ENCODE results near the gene GRAMD4. TPM values are rescaled to one million over a fixed set of nuclear protein-coding genes. Genes with fewer than 3 reads are reported as not detected.

Gene GRAMD4
- total RNA-seq, 1 experiment from 2014 or later, result 25.3 TPM

DNA sequence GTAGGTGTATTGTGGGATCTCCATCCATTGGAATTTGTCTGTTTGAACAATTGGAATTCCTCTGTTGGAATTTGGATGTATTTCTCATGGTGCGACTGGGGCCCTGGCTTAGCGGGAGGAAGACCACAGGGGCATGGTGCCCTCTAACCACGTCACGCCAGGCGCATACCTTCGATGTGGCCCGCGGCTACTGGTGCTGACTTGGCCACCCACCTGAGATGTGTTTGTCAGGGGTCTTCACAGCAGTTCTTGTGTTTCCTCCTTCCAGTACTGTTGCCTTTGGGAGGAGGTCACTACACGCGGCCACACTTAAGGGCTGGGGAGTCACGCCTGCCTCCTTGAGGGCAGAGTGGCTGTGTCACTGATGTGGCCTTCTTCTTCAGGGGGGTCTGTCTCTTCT lies 36.6 kb upstream of the GRAMD4 start:
- ChIA-PET CTCF (no interaction called here), POLR2A (ENCODE audit: unreplicated experiment) (no interaction called here)
- no peak overlapping the region for H2AFZ ChIP-seq (ENCODE audit: low read length)
- no peak overlapping the region for H3K9ac ChIP-seq (ENCODE audit: low read length)
- H3K4me2 ChIP-seq (ENCODE audit: low read length), result no peak overlapping the region
- H3K79me2 ChIP-seq (ENCODE audit: low read length), result peaks cover 15% of the 10 kb centered on the region; the same call in 1 of the 2 replicates
- no TSS peak for BruUV-seq (replicated peaks)
- intact Hi-C loops (cut with micrococcal nuclease), result no loop called here
- no peak for ATAC-seq
- no peak overlapping the region for H3K4me3 ChIP-seq (ENCODE audit: low read length)
- H3K4me1 ChIP-seq (ENCODE audit: insufficient read depth, low read length), result no peaks in the 10 kb centered on the region
- TF ChIP-seq EZH2 (IDR thresholded peaks at IDR 0.05; ENCODE audit: low read length, unreplicated experiment) (no peak), EZH2phosphoT487 (IDR thresholded peaks at IDR 0.05; ENCODE audit: borderline replicate concordance, low read length) (no peak)
- TF ChIP-seq, protein P1, sequence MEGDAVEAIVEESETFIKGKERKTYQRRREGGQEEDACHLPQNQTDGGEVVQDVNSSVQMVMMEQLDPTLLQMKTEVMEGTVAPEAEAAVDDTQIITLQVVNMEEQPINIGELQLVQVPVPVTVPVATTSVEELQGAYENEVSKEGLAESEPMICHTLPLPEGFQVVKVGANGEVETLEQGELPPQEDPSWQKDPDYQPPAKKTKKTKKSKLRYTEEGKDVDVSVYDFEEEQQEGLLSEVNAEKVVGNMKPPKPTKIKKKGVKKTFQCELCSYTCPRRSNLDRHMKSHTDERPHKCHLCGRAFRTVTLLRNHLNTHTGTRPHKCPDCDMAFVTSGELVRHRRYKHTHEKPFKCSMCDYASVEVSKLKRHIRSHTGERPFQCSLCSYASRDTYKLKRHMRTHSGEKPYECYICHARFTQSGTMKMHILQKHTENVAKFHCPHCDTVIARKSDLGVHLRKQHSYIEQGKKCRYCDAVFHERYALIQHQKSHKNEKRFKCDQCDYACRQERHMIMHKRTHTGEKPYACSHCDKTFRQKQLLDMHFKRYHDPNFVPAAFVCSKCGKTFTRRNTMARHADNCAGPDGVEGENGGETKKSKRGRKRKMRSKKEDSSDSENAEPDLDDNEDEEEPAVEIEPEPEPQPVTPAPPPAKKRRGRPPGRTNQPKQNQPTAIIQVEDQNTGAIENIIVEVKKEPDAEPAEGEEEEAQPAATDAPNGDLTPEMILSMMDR (conservative IDR thresholded peaks at IDR 0.05; ENCODE audit: low read depth, low read length), result no peak
- no peak for DNase-seq
- no peak overlapping the region for H3K27ac ChIP-seq (ENCODE audit: low read length)
- no peaks in the 10 kb centered on the region for H3F3A ChIP-seq (ENCODE audit: low read length, unreplicated experiment)
- no peaks in the 10 kb centered on the region for H3K9me2 ChIP-seq (replicated peaks; ENCODE audit: low read length)
- H3K36me3 ChIP-seq (ENCODE audit: low read depth, low read length), result no peaks in the 10 kb centered on the region
- no peaks in the 10 kb centered on the region for H4K20me1 ChIP-seq (ENCODE audit: low read length)
- no peaks in the 10 kb centered on the region for H3K9me3 ChIP-seq (ENCODE audit: low read length)
- H3K27me3 ChIP-seq (ENCODE audit: low read length), result no peaks in the 10 kb centered on the region

DNA sequence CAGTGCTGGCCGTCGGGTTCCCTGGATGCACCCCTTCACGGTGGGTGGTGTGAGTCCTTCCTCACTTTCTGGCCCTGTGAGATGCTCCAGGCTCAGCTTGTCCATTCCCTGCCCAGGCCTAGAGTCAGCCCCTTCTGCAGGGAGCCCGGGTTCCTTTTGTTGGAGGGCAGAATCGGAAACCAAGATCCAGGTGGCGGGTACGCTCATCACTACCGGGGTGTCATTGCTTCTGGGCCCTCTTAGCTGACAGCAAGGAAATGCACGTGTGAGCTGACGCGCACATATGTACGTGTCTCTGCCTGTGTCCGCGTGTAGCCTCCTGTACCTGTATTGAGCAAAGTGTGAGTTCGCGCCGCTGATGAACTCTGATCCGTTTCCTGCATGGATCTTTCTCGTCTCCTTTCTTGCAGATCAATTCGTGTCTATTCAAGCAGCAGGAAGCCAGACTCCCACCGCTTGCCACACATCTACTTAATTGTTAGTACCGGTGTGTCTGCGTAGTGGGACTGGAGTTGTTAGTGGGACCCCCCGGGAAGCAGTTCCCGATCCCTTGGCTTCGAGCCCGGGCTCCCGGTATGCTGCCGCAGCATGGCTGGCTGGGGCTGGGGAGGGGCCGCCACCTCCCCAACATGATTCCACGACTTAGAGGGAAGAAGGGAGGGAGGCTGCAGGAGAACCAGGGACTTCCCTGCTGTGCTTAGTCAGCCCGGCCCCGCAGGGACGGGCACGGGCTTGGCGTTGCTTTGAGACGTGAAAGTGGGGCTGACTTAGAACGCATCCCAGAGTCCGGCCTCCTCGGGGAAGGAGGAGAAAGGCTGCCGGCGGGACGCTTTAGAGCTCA lies 35.9 kb upstream of the GRAMD4 start:
- TF ChIP-seq EZH2 (IDR thresholded peaks at IDR 0.05; ENCODE audit: low read length, unreplicated experiment), result no peak
- no peak for TF ChIP-seq EZH2phosphoT487 (IDR thresholded peaks at IDR 0.05; ENCODE audit: borderline replicate concordance, low read length)
- TF ChIP-seq, protein P1 (conservative IDR thresholded peaks at IDR 0.05; ENCODE audit: low read depth, low read length), result no peak
- intact Hi-C loops (cut with micrococcal nuclease), result no loop called here
- H3K9me3 ChIP-seq (ENCODE audit: low read length), result no peaks in the 10 kb centered on the region
- no peaks in the 10 kb centered on the region for H3K27me3 ChIP-seq (ENCODE audit: low read length)
- H3K9ac ChIP-seq (ENCODE audit: low read length), result no peak overlapping the region
- H3K4me3 ChIP-seq (ENCODE audit: low read length), result no peak overlapping the region
- no peak for ATAC-seq
- no peaks in the 10 kb centered on the region for H3K36me3 ChIP-seq (ENCODE audit: low read depth, low read length)
- no peak for DNase-seq
- no peaks in the 10 kb centered on the region for H3K9me2 ChIP-seq (replicated peaks; ENCODE audit: low read length)
- BruUV-seq (replicated peaks), result no TSS peak
- no peak overlapping the region for H2AFZ ChIP-seq (ENCODE audit: low read length)
- no peaks in the 10 kb centered on the region for H4K20me1 ChIP-seq (ENCODE audit: low read length)
- no peak overlapping the region for H3K4me2 ChIP-seq (ENCODE audit: low read length)
- ChIA-PET POLR2A (ENCODE audit: unreplicated experiment) (no interaction called here), CTCF (no interaction called here)
- H3K4me1 ChIP-seq (ENCODE audit: insufficient read depth, low read length), result no peaks in the 10 kb centered on the region
- H3K79me2 ChIP-seq (ENCODE audit: low read length), result peaks cover 8% of the 10 kb centered on the region; the same call in 1 of the 2 replicates
- H3K27ac ChIP-seq (ENCODE audit: low read length), result no peak overlapping the region
- no peaks in the 10 kb centered on the region for H3F3A ChIP-seq (ENCODE audit: low read length, unreplicated experiment)
